Progenitor cell of endocrine pancreas (in vitro differentiated cells): ENCODE measurements around the gene LRBA. TPM values are rescaled to one million over a fixed set of nuclear protein-coding genes. Genes with fewer than 3 reads are reported as not detected.

ENCODE experiments used
- DNase-seq: peaks from one replicate; pipeline ENCODE4 v3.0.0; 2021; ENCODE audit warnings: low spot score; ENCODE audit not compliant: unreplicated experiment
- H3K27ac Mint-ChIP-seq: 2 replicates; pipeline ENCODE4 v1.8.0; 2021; ENCODE audit warnings: mild to moderate bottlenecking, moderate library complexity, mixed read lengths
- H3K27me3 Mint-ChIP-seq: 2 replicates; pipeline ENCODE4 v1.8.0; 2021; ENCODE audit warnings: mixed read lengths
- H3K36me3 Mint-ChIP-seq: 2 replicates; pipeline ENCODE4 v1.8.0; 2022; ENCODE audit warnings: mixed read lengths; ENCODE audit not compliant: insufficient read depth
- H3K4me1 Mint-ChIP-seq: 2 replicates; pipeline ENCODE4 v1.8.0; 2021; ENCODE audit warnings: low read depth, mixed read lengths
- H3K4me3 Mint-ChIP-seq: 2 replicates; pipeline ENCODE4 v1.8.0; 2021; ENCODE audit warnings: low read depth, mild to moderate bottlenecking, moderate library complexity, mixed read lengths
- H3K9me3 Mint-ChIP-seq: 2 replicates; pipeline ENCODE4 v1.8.0; 2021; ENCODE audit warnings: low read depth, mixed read lengths
- total RNA-seq: library from RNA; stranded (reverse); gene quantifications from 2 replicates; pipeline ENCODE4 v1.2.1, GENCODE V29; 2021
- TF ChIP-seq, protein P1 (sequence below): fragments of 200-600 bp; sonication (generic); IDR thresholded peaks from one replicate; pipeline ENCODE4 v1.5.0; 2021; ENCODE audit warnings: antibody characterized with exemption, mild to moderate bottlenecking; ENCODE audit not compliant: unreplicated experiment

LRBA gene
- total RNA-seq, 1 donor from 2014 or later = 95.2 TPM

DNA sequence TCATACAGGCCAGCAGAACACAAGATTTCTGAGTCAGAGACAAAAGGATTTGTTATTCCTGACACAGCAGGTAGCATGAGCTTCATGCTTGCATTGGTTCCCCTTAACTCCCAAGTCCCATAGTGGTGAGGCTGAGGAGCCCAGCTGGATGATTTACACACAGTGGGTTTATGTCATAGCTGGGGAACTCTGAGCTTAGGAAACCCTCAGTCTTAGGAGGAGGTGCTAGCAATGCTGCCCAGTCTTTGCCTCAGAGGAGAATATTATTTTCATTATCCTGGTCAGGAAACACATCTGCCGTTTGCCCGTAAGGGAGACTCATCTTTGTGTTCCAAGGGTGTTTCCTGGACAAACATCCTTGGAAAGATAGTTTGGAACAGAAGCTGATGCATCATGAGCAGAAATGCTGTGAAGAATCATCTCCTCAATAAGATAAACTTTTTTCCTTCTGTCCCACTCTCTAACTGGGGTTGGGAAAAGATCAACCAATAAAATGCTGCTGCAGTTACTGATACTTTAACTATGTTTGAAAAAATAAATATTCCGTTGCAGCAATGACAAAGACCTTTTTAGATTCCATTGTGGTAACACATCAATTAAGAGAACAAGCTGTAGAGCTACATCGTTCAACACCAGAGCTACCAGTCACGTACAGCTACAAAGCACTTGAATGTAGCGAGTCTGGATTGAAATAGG lies 790.0 kb downstream of the LRBA start:
- Mint-ChIP-seq H3K27ac (no peak overlapping the region), H3K4me3 (no peak overlapping the region), H3K4me1 (peaks cover under 1% of the 10 kb centered on the region), H3K27me3 (no peaks in the 10 kb centered on the region), H3K36me3 (no peaks in the 10 kb centered on the region), H3K9me3 (no peaks in the 10 kb centered on the region)
- no peak for DNase-seq
- TF ChIP-seq, protein P1, sequence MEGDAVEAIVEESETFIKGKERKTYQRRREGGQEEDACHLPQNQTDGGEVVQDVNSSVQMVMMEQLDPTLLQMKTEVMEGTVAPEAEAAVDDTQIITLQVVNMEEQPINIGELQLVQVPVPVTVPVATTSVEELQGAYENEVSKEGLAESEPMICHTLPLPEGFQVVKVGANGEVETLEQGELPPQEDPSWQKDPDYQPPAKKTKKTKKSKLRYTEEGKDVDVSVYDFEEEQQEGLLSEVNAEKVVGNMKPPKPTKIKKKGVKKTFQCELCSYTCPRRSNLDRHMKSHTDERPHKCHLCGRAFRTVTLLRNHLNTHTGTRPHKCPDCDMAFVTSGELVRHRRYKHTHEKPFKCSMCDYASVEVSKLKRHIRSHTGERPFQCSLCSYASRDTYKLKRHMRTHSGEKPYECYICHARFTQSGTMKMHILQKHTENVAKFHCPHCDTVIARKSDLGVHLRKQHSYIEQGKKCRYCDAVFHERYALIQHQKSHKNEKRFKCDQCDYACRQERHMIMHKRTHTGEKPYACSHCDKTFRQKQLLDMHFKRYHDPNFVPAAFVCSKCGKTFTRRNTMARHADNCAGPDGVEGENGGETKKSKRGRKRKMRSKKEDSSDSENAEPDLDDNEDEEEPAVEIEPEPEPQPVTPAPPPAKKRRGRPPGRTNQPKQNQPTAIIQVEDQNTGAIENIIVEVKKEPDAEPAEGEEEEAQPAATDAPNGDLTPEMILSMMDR = no peak

DNA sequence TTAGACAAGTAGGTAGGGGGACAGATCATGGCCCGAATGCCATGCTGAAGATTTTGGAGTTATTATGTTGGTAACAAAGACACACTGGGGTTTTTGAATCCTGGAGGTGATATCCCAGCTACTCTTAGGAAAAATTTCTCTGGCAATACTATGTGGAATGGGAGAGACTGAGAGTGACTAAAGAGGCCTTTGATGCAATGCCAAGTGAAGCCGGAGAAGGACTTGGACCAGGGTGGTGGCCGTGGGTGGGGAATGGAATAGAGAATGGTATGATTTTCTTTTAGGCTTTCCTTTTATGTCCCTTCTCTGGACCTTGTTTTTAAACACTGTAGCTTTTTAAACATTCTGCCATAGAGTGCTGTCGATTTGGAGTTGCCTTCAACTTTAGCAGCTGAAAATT lies 795.2 kb downstream of the LRBA start:
- no peaks in the 10 kb centered on the region for H3K36me3 Mint-ChIP-seq
- no peaks in the 10 kb centered on the region for H3K9me3 Mint-ChIP-seq
- peaks cover 4% of the 10 kb centered on the region for H3K4me1 Mint-ChIP-seq
- no peak for DNase-seq
- H3K4me3 Mint-ChIP-seq = no peak overlapping the region
- TF ChIP-seq, protein P1 = no peak
- H3K27me3 Mint-ChIP-seq = no peaks in the 10 kb centered on the region
- H3K27ac Mint-ChIP-seq = no peak overlapping the region

DNA sequence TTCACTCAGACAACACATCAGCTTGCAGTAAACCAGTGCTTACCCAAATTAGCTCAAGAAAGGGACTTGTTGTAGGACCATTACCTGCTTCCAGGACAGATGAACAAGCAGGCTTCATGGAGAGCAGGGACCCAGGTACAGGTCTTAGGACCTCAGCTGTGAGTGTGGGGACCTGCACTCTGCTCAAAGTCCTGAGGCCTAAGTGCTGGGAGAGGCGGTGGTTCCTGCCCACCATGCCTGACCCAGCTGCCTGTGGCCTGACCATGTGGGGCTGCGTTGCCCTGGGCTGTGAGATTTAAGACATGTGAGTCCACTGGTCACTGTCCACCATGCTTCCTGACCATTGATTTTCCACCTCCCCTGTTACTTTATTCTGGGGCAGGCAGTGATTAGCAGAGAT lies 796.6 kb downstream of the LRBA start:
- H3K36me3 Mint-ChIP-seq = no peaks in the 10 kb centered on the region
- no peaks in the 10 kb centered on the region for H3K27me3 Mint-ChIP-seq
- H3K4me3 Mint-ChIP-seq = no peak overlapping the region
- TF ChIP-seq, protein P1 = no peak
- H3K9me3 Mint-ChIP-seq = no peaks in the 10 kb centered on the region
- no peak for DNase-seq
- H3K27ac Mint-ChIP-seq = no peak overlapping the region
- H3K4me1 Mint-ChIP-seq = peaks cover 4% of the 10 kb centered on the region

DNA sequence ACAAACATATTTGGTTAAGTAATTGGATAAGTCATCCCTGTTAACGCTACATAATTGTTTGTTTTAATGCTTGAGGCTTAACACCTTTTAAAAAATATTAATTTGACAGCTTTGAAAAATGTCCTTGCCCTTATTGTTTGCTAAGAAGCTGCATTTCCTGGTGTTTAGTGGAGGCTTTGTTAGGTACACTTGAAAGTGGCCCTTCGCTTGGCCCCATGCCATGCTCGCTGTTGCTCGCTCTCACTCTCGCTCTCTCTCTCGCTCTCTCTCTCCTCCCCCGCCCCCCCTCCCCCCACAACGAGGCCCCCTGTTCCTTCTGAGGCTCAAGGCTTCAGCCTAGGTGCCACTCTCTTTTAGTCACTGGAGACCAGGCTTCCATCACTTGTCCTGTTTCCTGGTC lies 797.3 kb downstream of the LRBA start:
- Mint-ChIP-seq H3K4me1 (peaks cover 4% of the 10 kb centered on the region), H3K27ac (no peak overlapping the region), H3K27me3 (no peaks in the 10 kb centered on the region), H3K36me3 (no peaks in the 10 kb centered on the region), H3K4me3 (no peak overlapping the region), H3K9me3 (no peaks in the 10 kb centered on the region)
- no peak for DNase-seq
- TF ChIP-seq, protein P1 = no peak

DNA sequence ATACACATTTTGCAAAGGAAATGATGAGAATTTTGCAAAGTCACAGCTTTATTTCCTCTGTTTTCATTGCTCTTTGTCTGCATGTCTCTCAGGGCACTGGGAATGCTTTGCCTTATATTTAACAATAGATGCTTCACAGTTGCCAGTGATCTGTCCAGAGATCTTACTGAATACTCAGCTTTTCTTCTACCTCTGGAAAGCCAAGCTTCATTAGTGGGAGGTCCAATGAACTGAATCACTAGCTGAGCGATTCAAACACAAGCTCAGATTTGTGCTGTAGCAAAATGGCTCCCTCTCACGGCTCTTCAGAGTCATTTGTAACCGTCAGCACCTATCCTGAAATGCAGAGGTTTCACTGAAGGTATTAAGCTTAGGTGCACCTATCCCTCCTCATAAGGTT lies 797.9 kb downstream of the LRBA start:
- H3K36me3 Mint-ChIP-seq = no peaks in the 10 kb centered on the region
- no peak for DNase-seq
- H3K4me3 Mint-ChIP-seq = no peak overlapping the region

More for the DNA sequence above, 797.9 kb downstream of the LRBA start:
- TF ChIP-seq, protein P1 = no peak
- no peaks in the 10 kb centered on the region for H3K27me3 Mint-ChIP-seq
- H3K27ac Mint-ChIP-seq = no peak overlapping the region
- H3K9me3 Mint-ChIP-seq = no peaks in the 10 kb centered on the region
- H3K4me1 Mint-ChIP-seq = peaks cover 4% of the 10 kb centered on the region
